DMS53 (cell line): Measurements from ENCODE around the gene LRRC8B.
A peak's percentile ranks its signal among the peaks of the same experiment; 100 is the strongest.

Experiments used
- DNase-seq: peaks from one replicate; lab custom pipeline; 2025; lab: John Stamatoyannopoulos, UW

Gene LRRC8B

GRCh38 chr1:89547563-89548116 lies 23.0 kb downstream of the LRRC8B start:
- DNase-seq, result peak; percentile 82

- no peak for DNase-seq
Measured at GRCh38 chr1:89548122-89548857, 23.7 kb downstream of the LRRC8B start.

- no peak for DNase-seq
Measured at GRCh38 chr1:89550995-89551394, 26.4 kb downstream of the LRRC8B start.

- peak; percentile 81 for DNase-seq
Measured at GRCh38 chr1:89552471-89553081, 27.9 kb downstream of the LRRC8B start.

GRCh38 chr1:89553157-89553556 lies 28.5 kb downstream of the LRRC8B start:
- no peak for DNase-seq

- DNase-seq, result no peak
Measured at GRCh38 chr1:89555550-89555949, 30.9 kb downstream of the LRRC8B start.

- DNase-seq, result no peak
Measured at GRCh38 chr1:89556726-89557444, 32.3 kb downstream of the LRRC8B start.

GRCh38 chr1:89557445-89557825 lies 32.8 kb downstream of the LRRC8B start:
- no peak for DNase-seq

- DNase-seq, result peak; percentile 49
Measured at GRCh38 chr1:89557956-89558355, 33.3 kb downstream of the LRRC8B start.

GRCh38 chr1:89563957-89564604 lies 39.5 kb downstream of the LRRC8B start:
- no peak for DNase-seq

GRCh38 chr1:89565521-89565920 lies 40.9 kb downstream of the LRRC8B start:
- no peak for DNase-seq

- no peak for DNase-seq
Measured at GRCh38 chr1:89566761-89567174, 42.1 kb downstream of the LRRC8B start.

- no peak for DNase-seq
Measured at GRCh38 chr1:89567797-89568196, 43.2 kb downstream of the LRRC8B start.

- no peak for DNase-seq
Measured at GRCh38 chr1:89573410-89573809, 48.8 kb downstream of the LRRC8B start.

GRCh38 chr1:89574621-89575020 lies 50.0 kb downstream of the LRRC8B start:
- DNase-seq, result no peak

GRCh38 chr1:89575207-89575606 lies 50.6 kb downstream of the LRRC8B start:
- DNase-seq, result no peak

- no peak for DNase-seq
Measured at GRCh38 chr1:89576013-89576412, 51.4 kb downstream of the LRRC8B start.

GRCh38 chr1:89578151-89578550 lies 53.5 kb downstream of the LRRC8B start:
- no peak for DNase-seq

GRCh38 chr1:89578946-89579684 lies 54.5 kb downstream of the LRRC8B start:
- DNase-seq, result no peak

GRCh38 chr1:89580036-89580435 lies 55.4 kb downstream of the LRRC8B start:
- DNase-seq, result no peak

- DNase-seq, result no peak
Measured at GRCh38 chr1:89581859-89582258, 57.2 kb downstream of the LRRC8B start.

GRCh38 chr1:89582571-89582970 lies 57.9 kb downstream of the LRRC8B start:
- DNase-seq, result no peak
